Placental epithelial cell (primary cell): ENCODE results near the gene TUT7. TPM values are rescaled to one million over a fixed set of nuclear protein-coding genes. Genes with fewer than 3 reads are reported as not detected.

Experiments
- small RNA-seq: library from RNA; depleted of rRNA; stranded (forward); fragments of <200 nt; gene quantifications from one replicate; pipeline ENCODE3, GENCODE V24; 2012
- total RNA-seq: library from RNA; depleted of rRNA; stranded (reverse); fragments of >200 nt; gene quantifications from 2 replicates; pipeline ENCODE4 v1.2.3, GENCODE V29; 2012

The TUT7 gene, protein sequence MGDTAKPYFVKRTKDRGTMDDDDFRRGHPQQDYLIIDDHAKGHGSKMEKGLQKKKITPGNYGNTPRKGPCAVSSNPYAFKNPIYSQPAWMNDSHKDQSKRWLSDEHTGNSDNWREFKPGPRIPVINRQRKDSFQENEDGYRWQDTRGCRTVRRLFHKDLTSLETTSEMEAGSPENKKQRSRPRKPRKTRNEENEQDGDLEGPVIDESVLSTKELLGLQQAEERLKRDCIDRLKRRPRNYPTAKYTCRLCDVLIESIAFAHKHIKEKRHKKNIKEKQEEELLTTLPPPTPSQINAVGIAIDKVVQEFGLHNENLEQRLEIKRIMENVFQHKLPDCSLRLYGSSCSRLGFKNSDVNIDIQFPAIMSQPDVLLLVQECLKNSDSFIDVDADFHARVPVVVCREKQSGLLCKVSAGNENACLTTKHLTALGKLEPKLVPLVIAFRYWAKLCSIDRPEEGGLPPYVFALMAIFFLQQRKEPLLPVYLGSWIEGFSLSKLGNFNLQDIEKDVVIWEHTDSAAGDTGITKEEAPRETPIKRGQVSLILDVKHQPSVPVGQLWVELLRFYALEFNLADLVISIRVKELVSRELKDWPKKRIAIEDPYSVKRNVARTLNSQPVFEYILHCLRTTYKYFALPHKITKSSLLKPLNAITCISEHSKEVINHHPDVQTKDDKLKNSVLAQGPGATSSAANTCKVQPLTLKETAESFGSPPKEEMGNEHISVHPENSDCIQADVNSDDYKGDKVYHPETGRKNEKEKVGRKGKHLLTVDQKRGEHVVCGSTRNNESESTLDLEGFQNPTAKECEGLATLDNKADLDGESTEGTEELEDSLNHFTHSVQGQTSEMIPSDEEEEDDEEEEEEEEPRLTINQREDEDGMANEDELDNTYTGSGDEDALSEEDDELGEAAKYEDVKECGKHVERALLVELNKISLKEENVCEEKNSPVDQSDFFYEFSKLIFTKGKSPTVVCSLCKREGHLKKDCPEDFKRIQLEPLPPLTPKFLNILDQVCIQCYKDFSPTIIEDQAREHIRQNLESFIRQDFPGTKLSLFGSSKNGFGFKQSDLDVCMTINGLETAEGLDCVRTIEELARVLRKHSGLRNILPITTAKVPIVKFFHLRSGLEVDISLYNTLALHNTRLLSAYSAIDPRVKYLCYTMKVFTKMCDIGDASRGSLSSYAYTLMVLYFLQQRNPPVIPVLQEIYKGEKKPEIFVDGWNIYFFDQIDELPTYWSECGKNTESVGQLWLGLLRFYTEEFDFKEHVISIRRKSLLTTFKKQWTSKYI (N-terminal part only)
- total RNA-seq = 54.9 and 119 TPM in 2 replicates

DNA sequence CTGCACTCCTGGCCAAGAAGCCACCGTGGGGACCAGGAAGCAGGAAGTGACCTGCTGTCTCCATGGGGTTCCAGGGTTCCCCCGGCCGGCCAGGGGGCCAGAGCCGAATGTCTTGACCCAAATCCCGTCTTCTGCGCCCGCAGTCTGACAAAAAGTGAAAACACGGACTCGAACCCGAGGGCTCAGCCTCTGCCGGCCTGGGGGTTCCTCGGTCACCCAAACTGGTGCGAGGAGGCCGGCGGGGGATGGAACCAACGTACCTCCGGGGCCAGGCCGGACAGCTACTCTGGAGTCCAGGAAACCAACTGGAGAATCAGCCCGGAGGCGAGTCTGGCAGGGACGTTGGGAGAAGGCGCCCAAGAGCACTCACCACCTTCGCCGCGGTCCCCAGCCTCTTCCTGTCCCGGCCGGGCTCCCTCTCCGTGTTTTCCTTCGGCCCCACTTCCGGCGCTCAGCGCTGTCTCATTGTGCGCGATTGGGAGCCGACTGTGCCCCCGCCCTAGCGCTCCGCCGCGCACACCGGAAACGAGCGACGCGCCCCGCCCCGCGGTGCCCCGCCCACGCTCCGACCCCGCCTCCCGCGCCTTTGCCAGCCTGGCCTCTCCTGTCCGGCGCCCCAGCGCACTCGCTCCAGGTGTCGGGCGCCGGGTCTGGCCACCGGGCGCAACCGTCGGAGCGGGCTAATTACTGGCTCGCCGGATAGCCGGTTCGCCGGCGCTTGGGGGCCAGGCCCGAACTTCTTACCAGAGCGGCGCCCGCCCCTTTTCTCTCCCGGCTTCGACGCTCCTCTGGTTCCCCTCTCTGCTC, at the start of gene TUT7:
Gene TUT7, minus strand, starts transcription at position 400 of the 807 bp plus-strand sequence. CDS start 1,211 bp downstream, outside the sequence.

DNA sequence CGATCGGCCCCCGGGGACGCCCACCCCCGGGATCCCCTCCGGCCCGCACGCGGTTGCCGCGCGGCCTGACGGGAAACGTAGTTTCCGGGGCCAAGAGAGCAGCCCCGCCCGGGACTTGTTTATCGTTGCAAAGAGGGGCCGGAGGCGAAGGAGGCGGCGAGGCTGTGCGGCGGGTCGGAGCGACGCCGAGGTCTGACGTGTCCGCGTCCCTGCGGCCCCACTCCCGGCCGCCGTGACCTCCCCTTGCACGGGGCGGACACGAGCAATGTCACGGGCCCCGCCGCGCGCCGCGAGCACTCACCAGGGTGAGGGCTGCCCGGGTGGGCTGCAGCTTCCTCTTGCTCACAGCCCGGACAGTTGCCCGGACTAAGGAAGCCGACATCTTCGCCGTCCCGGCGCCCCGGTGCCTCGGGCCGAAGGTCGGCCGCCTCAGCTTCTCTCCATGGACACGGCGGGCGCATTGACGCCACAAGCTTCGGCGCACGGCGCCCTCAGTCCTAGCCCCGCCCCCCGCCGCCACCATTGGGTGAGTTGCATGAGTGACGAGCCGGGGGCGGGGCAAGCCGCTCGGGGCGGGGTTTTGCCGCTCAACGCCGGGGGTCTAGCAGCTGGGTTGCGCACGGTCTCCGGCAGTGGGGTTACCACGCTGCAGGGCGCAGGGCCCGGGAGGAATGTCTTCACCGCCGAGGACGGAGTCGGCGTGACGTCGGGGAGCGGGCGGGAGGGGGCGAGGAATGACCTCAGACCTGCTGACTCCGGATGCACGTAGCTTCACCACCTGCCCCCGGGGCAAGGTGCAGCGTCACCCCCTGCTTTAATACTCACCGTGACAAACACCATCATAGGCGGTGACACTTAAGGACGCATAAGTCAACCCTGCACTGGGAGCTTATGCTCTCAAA, 71.9 kb downstream of the TUT7 start, which contains the start of gene ISCA1:
Gene ISCA1, minus strand, starts transcription at position 462 of the 902 bp plus-strand sequence. Its CDS starts 80 bp downstream, at position 382.

DNA sequence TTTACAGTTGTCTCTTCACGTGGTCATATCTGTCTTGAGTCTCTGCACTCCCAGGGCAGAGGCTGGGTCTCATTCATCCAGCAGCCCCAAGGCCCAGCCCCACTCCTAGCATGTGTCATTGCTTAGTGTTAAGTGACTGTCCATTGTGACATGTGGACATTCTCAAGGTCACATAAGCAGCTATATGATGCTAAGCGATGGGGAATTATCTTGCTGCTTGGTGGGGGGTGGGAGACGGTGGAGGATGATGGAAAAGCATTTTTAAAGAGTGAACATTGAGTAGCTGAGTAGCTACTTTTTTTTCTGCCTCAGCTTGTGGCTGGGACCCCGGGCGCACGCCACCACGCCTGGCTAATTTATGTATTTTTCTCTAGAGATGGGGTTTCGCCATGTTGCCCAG, 94.7 kb downstream of the TUT7 start, which contains the start of gene C9orf153:
Gene C9orf153, minus strand, starts transcription at position 101 of the 400 bp plus-strand sequence. CDS start 30,054 bp downstream, outside the sequence.

Small RNA genes within 50 kb of the gene (small RNA-seq; reads per million reads assigned to genes)
- not detected for gene RN7SKP264

Other genes with a start within 250 kb of the TUT7 start
- gene C9orf153, start 94.8 kb downstream of the TUT7 start, total RNA-seq = under 0.01 TPM in 1 of 2 replicates, not detected in the other
- 16.5 and 25.1 TPM in 2 replicates for gene ISCA1, start 71.9 kb downstream of the TUT7 start, total RNA-seq